MCF 10A (cell line): Measurements from ENCODE around the gene QRICH2. TPM values are rescaled to one million over a fixed set of nuclear protein-coding genes. Genes with fewer than 3 reads are reported as not detected.

Experiments
- total RNA-seq: library from RNA; stranded (reverse); gene quantifications from 2 replicates; pipeline ENCODE4 v1.2.3, GENCODE V29; 2022

Gene QRICH2
- total RNA-seq, 1 experiment from 2014 or later: 0.56 TPM

Other genes starting within 250 kb of the QRICH2 start
- gene SRP68, start 235.8 kb downstream of the QRICH2 start, total RNA-seq: 80.8 and 106 TPM in 2 replicates
- 0.37 TPM in 1 of 2 replicates, not detected in the other for gene GALR2, start 233.5 kb downstream of the QRICH2 start, total RNA-seq
- gene ZACN, start 229.1 kb downstream of the QRICH2 start, total RNA-seq: not detected in 2 replicates
- 80.8 and 106 TPM in 2 replicates for gene EXOC7, start 204.5 kb downstream of the QRICH2 start, total RNA-seq
- not detected in 2 replicates for gene FOXJ1, start 167.0 kb downstream of the QRICH2 start, total RNA-seq
- 0.17 and 0.44 TPM in 2 replicates for gene RNF157, start 67.8 kb downstream of the QRICH2 start, total RNA-seq
- gene UBALD2, start 42.9 kb downstream of the QRICH2 start, total RNA-seq: 84.9 and 109 TPM in 2 replicates
- gene PRPSAP1, start 45.6 kb upstream of the QRICH2 start, total RNA-seq: 25.9 and 42.3 TPM in 2 replicates
- 7.1 and 12.6 TPM in 2 replicates for gene SPHK1, start 76.3 kb upstream of the QRICH2 start, total RNA-seq
- gene UBE2O, start 144.9 kb upstream of the QRICH2 start, total RNA-seq: 16.2 and 19.5 TPM in 2 replicates
- gene AANAT, start 159.3 kb upstream of the QRICH2 start, total RNA-seq: not detected in 2 replicates
- 17.5 and 33.4 TPM in 2 replicates for gene RHBDF2, start 193.1 kb upstream of the QRICH2 start, total RNA-seq
- gene CYGB, start 229.4 kb upstream of the QRICH2 start, total RNA-seq: not detected in 2 replicates
- not detected in 2 replicates for gene PRCD, start 231.8 kb upstream of the QRICH2 start, total RNA-seq